KMS-11 (cell line): ENCODE data around the gene LCN12.

Source experiments
- H2AFZ ChIP-seq: fragments of 200-600 bp; sonication (generic); 2 replicates; pipeline ENCODE4 v1.6.1; 2016; ENCODE audit warnings: antibody characterized with exemption, mixed run types, low read depth
- H3K27ac ChIP-seq: fragments of 200-600 bp; sonication (generic); 2 replicates; pipeline ENCODE4 v1.6.1; 2016; ENCODE audit warnings: mild to moderate bottlenecking, mixed run types
- H3K27me3 ChIP-seq: fragments of 200-600 bp; sonication (generic); 2 replicates; pipeline ENCODE4 v1.6.1; 2017; ENCODE audit warnings: mild to moderate bottlenecking, low read depth, mixed run types, moderate library complexity; ENCODE audit not compliant: insufficient read depth
- H3K36me3 ChIP-seq: fragments of 200-600 bp; sonication (generic); 2 replicates; pipeline ENCODE4 v1.6.1; 2017; ENCODE audit warnings: mild to moderate bottlenecking, mixed run types; ENCODE audit not compliant: insufficient read depth
- H3K4me1 ChIP-seq: fragments of 200-600 bp; sonication (generic); 2 replicates; pipeline ENCODE4 v1.6.1; 2016; ENCODE audit warnings: mild to moderate bottlenecking, low read depth, mixed run types; ENCODE audit not compliant: poor library complexity, severe bottlenecking
- H3K4me2 ChIP-seq: fragments of 200-600 bp; sonication (generic); 2 replicates; pipeline ENCODE4 v1.7.0; 2016; ENCODE audit warnings: mild to moderate bottlenecking, mixed run types
- H3K4me3 ChIP-seq: fragments of 200-600 bp; sonication (generic); IDR thresholded peaks from 2 replicates; pipeline ENCODE4 v1.6.1; 2017; ENCODE audit warnings: low read depth, low read length, mixed read lengths; ENCODE audit not compliant: insufficient read depth
- H3K79me2 ChIP-seq: fragments of 200-600 bp; sonication (generic); 2 replicates; pipeline ENCODE4 v1.6.1; 2016; ENCODE audit warnings: low read depth, mixed run types; ENCODE audit not compliant: insufficient read depth
- H3K9ac ChIP-seq: fragments of 200-600 bp; sonication (generic); 2 replicates; pipeline ENCODE4 v1.6.1; 2016; ENCODE audit warnings: mild to moderate bottlenecking, mixed run types
- H4K20me1 ChIP-seq: fragments of 200-600 bp; sonication (generic); 2 replicates; pipeline ENCODE4 v1.6.1; 2016; ENCODE audit warnings: mild to moderate bottlenecking, mixed run types; ENCODE audit not compliant: insufficient read depth
- TF ChIP-seq, protein P1 (sequence below): fragments of 200-600 bp; sonication (generic); conservative IDR thresholded peaks from 2 replicates; pipeline ENCODE4 v1.6.1; 2017; ENCODE audit warnings: low read depth, mild to moderate bottlenecking, antibody characterized with exemption, low read length, moderate library complexity, mixed read lengths

Gene LCN12

DNA sequence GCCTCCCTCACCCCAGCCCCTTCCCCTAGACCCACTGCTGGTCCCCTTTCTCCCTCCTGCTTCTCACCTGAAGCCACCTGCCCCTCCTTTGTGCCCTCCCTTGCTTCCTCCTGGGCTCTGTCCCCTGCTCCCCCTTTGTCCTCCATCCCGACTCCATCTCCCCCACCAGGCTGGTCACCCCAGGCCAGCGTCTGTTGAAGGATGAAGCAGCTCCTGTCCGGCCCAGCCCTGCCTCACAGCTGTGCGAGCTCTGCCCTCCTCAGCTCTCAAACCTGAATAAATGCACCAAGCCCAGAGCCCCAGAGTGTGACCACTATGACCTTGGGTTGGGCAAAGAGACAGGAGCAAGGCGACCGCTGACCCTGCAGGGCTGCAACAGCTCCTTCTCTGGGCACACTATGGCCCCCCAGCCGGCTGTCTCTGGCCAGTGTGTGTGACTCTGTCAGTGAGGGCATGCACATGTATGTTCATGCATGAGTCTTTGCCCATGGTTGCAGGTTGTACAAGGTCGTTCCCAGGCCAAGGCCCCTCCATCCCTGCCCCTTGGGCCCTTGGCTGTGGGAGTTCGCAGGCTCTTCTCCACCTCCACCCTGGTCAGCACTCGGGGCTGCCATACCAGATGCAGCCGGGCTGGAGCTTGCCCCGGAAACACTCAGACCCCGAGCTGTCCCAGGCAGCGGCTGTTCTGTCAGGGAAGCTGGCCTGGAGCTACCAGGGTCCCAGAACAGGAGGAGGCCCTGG, 3.3 kb downstream of the LCN12 start:
- Histone ChIP-seq H3K4me1 (peaks cover 16% of the 10 kb centered on the region), H3K4me3 (no peak overlapping the region), H3K4me2 (no peak overlapping the region), H3K79me2 (no peaks in the 10 kb centered on the region), H3K36me3 (no peaks in the 10 kb centered on the region), H4K20me1 (no peaks in the 10 kb centered on the region), H3K27me3 (peaks cover 7% of the 10 kb centered on the region; the same call in 1 of the 2 replicates), H2AFZ (no peak overlapping the region), H3K27ac (no peak overlapping the region), H3K9ac (no peak overlapping the region)
- TF ChIP-seq, protein P1, sequence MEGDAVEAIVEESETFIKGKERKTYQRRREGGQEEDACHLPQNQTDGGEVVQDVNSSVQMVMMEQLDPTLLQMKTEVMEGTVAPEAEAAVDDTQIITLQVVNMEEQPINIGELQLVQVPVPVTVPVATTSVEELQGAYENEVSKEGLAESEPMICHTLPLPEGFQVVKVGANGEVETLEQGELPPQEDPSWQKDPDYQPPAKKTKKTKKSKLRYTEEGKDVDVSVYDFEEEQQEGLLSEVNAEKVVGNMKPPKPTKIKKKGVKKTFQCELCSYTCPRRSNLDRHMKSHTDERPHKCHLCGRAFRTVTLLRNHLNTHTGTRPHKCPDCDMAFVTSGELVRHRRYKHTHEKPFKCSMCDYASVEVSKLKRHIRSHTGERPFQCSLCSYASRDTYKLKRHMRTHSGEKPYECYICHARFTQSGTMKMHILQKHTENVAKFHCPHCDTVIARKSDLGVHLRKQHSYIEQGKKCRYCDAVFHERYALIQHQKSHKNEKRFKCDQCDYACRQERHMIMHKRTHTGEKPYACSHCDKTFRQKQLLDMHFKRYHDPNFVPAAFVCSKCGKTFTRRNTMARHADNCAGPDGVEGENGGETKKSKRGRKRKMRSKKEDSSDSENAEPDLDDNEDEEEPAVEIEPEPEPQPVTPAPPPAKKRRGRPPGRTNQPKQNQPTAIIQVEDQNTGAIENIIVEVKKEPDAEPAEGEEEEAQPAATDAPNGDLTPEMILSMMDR, result no peak

DNA sequence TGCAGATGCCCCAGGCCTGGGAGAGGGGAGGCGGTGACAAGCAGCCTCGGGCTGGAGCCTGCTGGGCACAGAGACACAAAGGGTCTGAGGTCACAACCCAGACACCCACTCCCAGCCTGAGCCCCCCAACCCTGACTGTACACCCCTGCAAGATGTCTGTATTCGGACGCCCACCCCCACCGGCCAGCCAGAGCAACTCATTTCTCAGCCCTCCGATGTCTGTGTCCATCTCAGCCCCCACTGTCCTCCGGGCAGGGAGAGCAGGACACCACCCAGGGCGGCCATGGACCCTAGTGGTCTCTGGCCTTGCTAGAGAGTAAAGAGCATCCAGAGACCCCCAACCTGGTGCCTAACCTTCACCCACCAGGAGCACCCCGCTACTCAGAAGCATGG, 3.9 kb downstream of the LCN12 start:
- Histone ChIP-seq H3K4me2 (no peak overlapping the region), H2AFZ (no peak overlapping the region), H3K36me3 (no peaks in the 10 kb centered on the region), H4K20me1 (no peaks in the 10 kb centered on the region), H3K9ac (no peak overlapping the region), H3K79me2 (no peaks in the 10 kb centered on the region), H3K27me3 (peaks cover 7% of the 10 kb centered on the region; the same call in 1 of the 2 replicates), H3K4me1 (peaks cover 12% of the 10 kb centered on the region), H3K4me3 (no peak overlapping the region), H3K27ac (no peak overlapping the region)
- TF ChIP-seq, protein P1, result no peak

DNA sequence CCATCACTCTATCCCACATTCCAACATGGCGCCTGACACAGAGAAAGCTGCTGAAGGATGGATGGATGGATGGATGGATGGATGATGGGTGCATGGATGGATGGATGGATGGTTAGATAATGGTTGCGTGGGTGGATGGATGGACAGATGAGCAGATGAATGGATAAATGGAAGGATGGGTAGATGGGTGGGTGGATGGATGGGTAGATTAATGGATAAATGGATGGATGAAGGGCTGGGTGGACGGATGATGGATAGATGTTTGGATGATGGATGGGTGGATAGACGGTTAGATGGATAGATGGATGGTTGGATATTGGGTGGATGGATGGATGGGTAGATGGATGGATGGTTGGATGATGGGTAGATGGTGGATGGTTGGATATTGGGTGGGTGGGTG, 4.5 kb downstream of the LCN12 start:
- no peak overlapping the region for H3K4me2 ChIP-seq
- peaks cover 7% of the 10 kb centered on the region; the same call in 1 of the 2 replicates for H3K27me3 ChIP-seq
- no peaks in the 10 kb centered on the region for H4K20me1 ChIP-seq
- no peak overlapping the region for H3K4me3 ChIP-seq
- TF ChIP-seq, protein P1, result no peak
- no peak overlapping the region for H2AFZ ChIP-seq
- no peaks in the 10 kb centered on the region for H3K36me3 ChIP-seq
- no peak overlapping the region for H3K27ac ChIP-seq
- no peaks in the 10 kb centered on the region for H3K79me2 ChIP-seq
- no peak overlapping the region for H3K9ac ChIP-seq
- H3K4me1 ChIP-seq, result peaks cover 12% of the 10 kb centered on the region

DNA sequence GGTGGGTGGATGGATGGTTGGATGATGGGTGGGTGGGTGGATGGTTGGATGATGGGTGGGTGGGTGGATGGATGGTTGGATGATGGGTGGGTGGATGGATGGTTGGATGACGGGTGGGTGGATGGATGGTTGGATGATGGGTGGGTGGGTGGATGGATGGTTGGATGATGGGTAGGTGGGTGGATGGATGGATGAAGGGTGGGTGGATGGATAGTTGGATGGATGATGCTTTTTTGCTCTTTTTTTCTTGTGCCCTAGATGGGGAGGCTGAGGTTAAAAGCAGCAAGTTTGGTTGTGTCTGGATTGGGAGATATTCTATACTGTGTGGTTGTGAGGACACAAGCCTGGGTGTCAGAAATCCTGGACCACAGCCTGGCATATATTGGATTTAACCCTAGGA, 5.4 kb downstream of the LCN12 start:
- TF ChIP-seq, protein P1, result no peak
- Histone ChIP-seq H3K4me2 (no peak overlapping the region), H3K79me2 (no peaks in the 10 kb centered on the region), H3K9ac (no peak overlapping the region), H3K4me1 (peaks cover 17% of the 10 kb centered on the region), H2AFZ (no peak overlapping the region), H3K27ac (no peak overlapping the region), H4K20me1 (no peaks in the 10 kb centered on the region), H3K27me3 (peaks cover 7% of the 10 kb centered on the region; the same call in 1 of the 2 replicates), H3K36me3 (no peaks in the 10 kb centered on the region), H3K4me3 (no peak overlapping the region)
